Osteocyte (in vitro differentiated cells): ENCODE measurements around the gene CRYGC. TPM values are rescaled to one million over a fixed set of nuclear protein-coding genes. Genes with fewer than 3 reads are reported as not detected.
A peak's percentile ranks its signal among the peaks of the same experiment; 100 is the strongest.

Source experiments
- DNase-seq: peaks from one replicate; pipeline ENCODE4 v3.0.0; 2021; ENCODE audit warnings: mixed read lengths; ENCODE audit not compliant: unreplicated experiment; ENCODE audit errors: extremely low spot score
- H3K27ac Mint-ChIP-seq: one replicate; pipeline ENCODE4 v1.8.0; 2021; ENCODE audit warnings: mild to moderate bottlenecking, mixed read lengths; ENCODE audit not compliant: unreplicated experiment
- H3K27me3 Mint-ChIP-seq: one replicate; pipeline ENCODE4 v1.8.0; 2021; ENCODE audit warnings: mixed read lengths; ENCODE audit not compliant: unreplicated experiment
- H3K36me3 Mint-ChIP-seq: one replicate; pipeline ENCODE4 v1.8.0; 2021; ENCODE audit warnings: mixed read lengths; ENCODE audit not compliant: unreplicated experiment
- H3K4me1 Mint-ChIP-seq: one replicate; pipeline ENCODE4 v1.8.0; 2021; ENCODE audit warnings: mixed read lengths; ENCODE audit not compliant: unreplicated experiment
- H3K4me3 Mint-ChIP-seq: one replicate; pipeline ENCODE4 v1.8.0; 2021; ENCODE audit warnings: mild to moderate bottlenecking, moderate library complexity, mixed read lengths; ENCODE audit not compliant: unreplicated experiment
- H3K9me3 Mint-ChIP-seq: one replicate; pipeline ENCODE4 v1.8.0; 2021; ENCODE audit warnings: mixed read lengths; ENCODE audit not compliant: unreplicated experiment
- long read RNA-seq: library from polyadenylated mRNA; unstranded; transcript quantifications from one replicate; pipeline ENCODE4 v2.0.0, GENCODE V29; 2021
- total RNA-seq: library from RNA; stranded (reverse); gene quantifications from 2 replicates; pipeline ENCODE4 v1.2.1, GENCODE V29; 2021
- TF ChIP-seq, protein P1 (sequence below): fragments of 200-600 bp; sonication (generic); IDR thresholded peaks from 2 replicates; pipeline ENCODE4 v1.5.0; 2021; ENCODE audit warnings: antibody characterized with exemption, mild to moderate bottlenecking, moderate library complexity

The CRYGC gene, protein sequence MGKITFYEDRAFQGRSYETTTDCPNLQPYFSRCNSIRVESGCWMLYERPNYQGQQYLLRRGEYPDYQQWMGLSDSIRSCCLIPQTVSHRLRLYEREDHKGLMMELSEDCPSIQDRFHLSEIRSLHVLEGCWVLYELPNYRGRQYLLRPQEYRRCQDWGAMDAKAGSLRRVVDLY
- total RNA-seq = not detected in 2 replicates
- long read RNA-seq = 0 reads

DNA sequence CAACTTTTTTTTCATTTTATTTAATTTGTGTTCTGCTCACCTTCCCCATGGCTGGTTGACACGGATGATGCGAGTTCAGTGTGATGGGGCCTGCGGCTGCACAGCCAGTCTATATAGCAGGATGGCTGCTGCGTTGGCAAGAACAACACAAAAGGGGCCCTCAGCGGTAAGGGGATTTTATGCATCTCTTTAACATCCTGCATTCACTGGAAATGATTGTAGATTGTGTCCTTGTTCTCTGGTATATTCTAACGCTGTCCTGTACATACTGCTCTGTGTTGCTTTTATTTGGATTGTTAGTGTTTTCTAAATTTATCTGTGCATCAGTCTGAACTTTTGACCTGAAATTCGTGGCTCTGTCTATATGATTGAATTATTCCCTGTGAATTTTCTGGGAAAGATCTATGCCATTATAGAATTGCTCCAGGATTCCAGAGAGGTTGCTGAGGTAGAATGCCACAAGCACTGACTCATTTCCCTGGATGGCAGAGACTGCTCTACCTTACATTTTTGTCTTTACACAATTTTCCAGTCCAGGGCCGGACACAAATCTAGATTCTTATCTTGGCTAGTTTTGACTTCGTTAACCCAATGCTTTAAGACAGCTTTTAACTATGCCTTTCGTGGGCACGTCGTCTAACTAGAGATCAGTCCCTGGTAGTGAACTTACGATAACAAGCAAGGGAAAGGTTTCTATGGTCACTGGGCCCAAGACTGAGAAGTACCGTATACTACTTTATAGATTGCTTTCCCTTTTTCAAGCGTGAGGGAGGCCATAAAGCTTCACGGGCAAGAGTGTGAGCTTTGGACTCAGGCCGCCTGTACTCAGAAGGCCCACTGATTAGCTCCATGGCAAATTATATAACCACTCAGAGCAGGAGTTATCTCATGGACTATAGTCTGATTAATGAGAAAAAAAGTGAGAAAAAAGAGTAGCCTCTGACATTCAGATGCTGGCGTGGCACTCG, at the start of gene CRYGC:
TSS of gene CRYGC (minus strand) at position 85 of the 968 bp plus-strand sequence. CDS start at position 49, 36 bp downstream.
- H3K4me3 Mint-ChIP-seq = no peak within 1 kb of the TSS
- H3K27ac Mint-ChIP-seq = no peak within 1 kb of the TSS
- no peak for DNase-seq
- H3K4me1 Mint-ChIP-seq = no peaks in the 10 kb centered on the region
- TF ChIP-seq, protein P1, sequence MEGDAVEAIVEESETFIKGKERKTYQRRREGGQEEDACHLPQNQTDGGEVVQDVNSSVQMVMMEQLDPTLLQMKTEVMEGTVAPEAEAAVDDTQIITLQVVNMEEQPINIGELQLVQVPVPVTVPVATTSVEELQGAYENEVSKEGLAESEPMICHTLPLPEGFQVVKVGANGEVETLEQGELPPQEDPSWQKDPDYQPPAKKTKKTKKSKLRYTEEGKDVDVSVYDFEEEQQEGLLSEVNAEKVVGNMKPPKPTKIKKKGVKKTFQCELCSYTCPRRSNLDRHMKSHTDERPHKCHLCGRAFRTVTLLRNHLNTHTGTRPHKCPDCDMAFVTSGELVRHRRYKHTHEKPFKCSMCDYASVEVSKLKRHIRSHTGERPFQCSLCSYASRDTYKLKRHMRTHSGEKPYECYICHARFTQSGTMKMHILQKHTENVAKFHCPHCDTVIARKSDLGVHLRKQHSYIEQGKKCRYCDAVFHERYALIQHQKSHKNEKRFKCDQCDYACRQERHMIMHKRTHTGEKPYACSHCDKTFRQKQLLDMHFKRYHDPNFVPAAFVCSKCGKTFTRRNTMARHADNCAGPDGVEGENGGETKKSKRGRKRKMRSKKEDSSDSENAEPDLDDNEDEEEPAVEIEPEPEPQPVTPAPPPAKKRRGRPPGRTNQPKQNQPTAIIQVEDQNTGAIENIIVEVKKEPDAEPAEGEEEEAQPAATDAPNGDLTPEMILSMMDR = no peak
- no peaks in the 10 kb centered on the region for H3K9me3 Mint-ChIP-seq
- no peaks in the 10 kb centered on the region for H3K36me3 Mint-ChIP-seq
- peaks cover 2% of the 10 kb centered on the region for H3K27me3 Mint-ChIP-seq

DNA sequence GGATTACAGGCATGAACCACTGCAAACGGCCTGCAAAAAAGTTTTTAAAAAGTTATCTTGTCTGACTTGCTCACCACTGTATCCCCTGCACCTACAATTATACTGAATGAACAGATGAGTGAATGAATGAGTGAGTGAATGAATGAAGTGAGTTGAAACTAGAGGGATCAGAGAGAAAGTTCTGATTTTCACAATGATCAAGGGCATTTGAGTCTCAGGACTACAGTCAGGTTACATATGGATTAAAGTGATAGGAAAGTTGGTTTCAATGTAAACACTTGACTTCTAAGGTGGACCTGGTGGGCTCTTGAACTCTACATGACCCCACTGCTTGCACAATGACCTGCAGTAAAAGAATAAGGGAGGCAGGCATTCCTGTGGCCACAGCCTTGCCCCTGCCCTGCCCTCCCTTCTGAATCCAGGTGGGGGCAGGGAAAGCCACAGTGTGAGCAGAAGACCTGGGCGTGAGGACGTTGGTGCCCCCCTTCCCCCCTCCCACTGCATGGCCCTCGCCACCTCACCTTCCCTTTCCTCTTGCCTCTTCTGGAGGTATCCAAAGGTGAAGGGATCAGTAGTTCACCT, 49.5 kb upstream of the CRYGC start:
- TF ChIP-seq, protein P1 = no peak
- peaks cover 29% of the 10 kb centered on the region for H3K27me3 Mint-ChIP-seq
- DNase-seq = peak; percentile 67
- no peaks in the 10 kb centered on the region for H3K9me3 Mint-ChIP-seq
- no peak overlapping the region for H3K4me3 Mint-ChIP-seq
- H3K36me3 Mint-ChIP-seq = no peaks in the 10 kb centered on the region
- no peak overlapping the region for H3K27ac Mint-ChIP-seq
- H3K4me1 Mint-ChIP-seq = no peaks in the 10 kb centered on the region

DNA sequence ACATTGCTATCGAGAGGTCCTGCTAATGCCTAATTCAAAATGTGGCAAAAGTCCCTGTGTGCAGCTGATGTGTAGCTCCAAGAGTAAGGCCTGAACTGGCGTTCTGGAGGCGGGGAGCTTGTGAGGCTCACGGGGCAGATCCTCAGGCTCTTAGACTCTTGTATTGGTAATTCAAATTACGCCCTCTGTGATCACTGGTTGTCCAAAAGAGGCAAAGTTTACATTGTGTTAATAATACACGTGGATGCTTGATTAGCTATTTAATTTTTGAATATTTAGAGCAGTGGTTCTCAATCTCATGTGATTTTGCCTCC, 46.2 kb upstream of the CRYGC start:
- TF ChIP-seq, protein P1 = no peak
- no peak overlapping the region for H3K4me3 Mint-ChIP-seq
- no peak for DNase-seq
- H3K27ac Mint-ChIP-seq = no peak overlapping the region
- H3K27me3 Mint-ChIP-seq = peaks cover 10% of the 10 kb centered on the region
- H3K9me3 Mint-ChIP-seq = no peaks in the 10 kb centered on the region
- no peaks in the 10 kb centered on the region for H3K36me3 Mint-ChIP-seq
- H3K4me1 Mint-ChIP-seq = no peaks in the 10 kb centered on the region

DNA sequence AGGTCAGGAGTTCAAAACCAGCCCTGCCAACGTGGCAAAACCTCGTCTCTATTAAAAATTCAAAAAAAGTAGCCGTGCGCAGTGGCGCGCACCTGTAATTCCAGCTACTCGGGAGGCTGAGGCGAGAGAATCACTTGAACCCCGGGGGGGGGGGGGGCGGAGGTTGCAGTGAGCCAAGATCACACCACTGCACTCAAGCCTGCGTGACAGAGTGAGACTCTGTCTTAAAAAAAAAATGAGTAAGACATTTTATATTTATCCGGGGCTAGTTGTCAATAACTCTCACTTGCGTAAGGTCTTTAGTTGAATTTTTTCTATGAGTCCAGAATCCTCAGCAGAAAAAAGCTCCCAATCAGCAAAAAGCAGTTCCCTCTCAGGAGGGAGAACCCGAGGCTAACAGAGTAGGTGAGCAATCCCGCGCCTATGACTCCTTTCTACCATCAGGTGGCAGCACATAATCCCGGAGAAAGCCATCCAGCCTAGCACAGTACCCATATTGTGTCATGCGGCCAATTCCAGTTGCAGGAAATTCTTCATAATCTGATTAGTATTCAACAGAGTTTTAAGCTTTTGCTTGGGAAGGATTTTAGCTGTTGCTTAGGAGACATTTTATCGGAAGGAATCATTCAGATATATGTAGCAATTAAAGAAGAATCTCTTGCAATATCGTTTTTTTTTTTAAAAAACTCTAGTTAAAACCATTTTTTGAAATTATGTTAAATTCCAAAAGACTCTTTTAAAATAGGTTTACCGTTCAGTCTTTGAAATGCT, 45.6 kb upstream of the CRYGC start:
- DNase-seq = peak; percentile 88
- H3K36me3 Mint-ChIP-seq = no peaks in the 10 kb centered on the region
- no peak overlapping the region for H3K4me3 Mint-ChIP-seq
- H3K4me1 Mint-ChIP-seq = no peaks in the 10 kb centered on the region
- H3K27me3 Mint-ChIP-seq = peaks cover 8% of the 10 kb centered on the region
- no peak overlapping the region for H3K27ac Mint-ChIP-seq
- no peaks in the 10 kb centered on the region for H3K9me3 Mint-ChIP-seq
- TF ChIP-seq, protein P1 = peak; percentile 91
